Urinary bladder (tissue), 4 donors: ENCODE results near the gene GABRB3. TPM values are rescaled to one million over a fixed set of nuclear protein-coding genes. Genes with fewer than 3 reads are reported as not detected.

Experiments
- DNase-seq: peaks from one replicate; pipeline ENCODE4 v3.0.0-alpha.2; 2015; ENCODE audit errors: extremely low spot score
- H3K27ac ChIP-seq: one replicate; pipeline ENCODE4 v1.5.1; 2013; ENCODE audit warnings: low read depth, mild to moderate bottlenecking, moderate library complexity
- H3K36me3 ChIP-seq: one replicate; pipeline ENCODE4 v1.6.1; 2013; ENCODE audit warnings: mild to moderate bottlenecking, moderate library complexity; ENCODE audit not compliant: insufficient read depth
- H3K4me1 ChIP-seq: one replicate; pipeline ENCODE4 v1.6.1; 2013; ENCODE audit warnings: mild to moderate bottlenecking, moderate library complexity; ENCODE audit not compliant: insufficient read depth
- H3K4me3 ChIP-seq: one replicate; pipeline ENCODE4 v1.5.1; 2013; ENCODE audit warnings: low read depth, low read length
- WGBS: extraction: QIAGEN DNeasy Blood & Tissue Kit; methylation state at CpG from one replicate; pipeline ENCODE4 v1.1.7; 2013; 5-methylcytosine and 5-hydroxymethylcytosine counted together
- polyA plus RNA-seq: library from polyadenylated mRNA; stranded (reverse); fragments of 200-250 nt; gene quantifications from one replicate; pipeline ENCODE4 v1.2.3, GENCODE V29; 2013
- total RNA-seq: library from RNA; depleted of rRNA; stranded (reverse); fragments of >200 nt; gene quantifications from one replicate; pipeline ENCODE4 v1.2.3, GENCODE V29; 2014
- donor health status: healthy with polysubstance abuse.
- donor health status: healthy.

The GABRB3 gene
- total and polyA plus RNA-seq, 2 donors = 2.3 to 2.5 TPM

DNA sequence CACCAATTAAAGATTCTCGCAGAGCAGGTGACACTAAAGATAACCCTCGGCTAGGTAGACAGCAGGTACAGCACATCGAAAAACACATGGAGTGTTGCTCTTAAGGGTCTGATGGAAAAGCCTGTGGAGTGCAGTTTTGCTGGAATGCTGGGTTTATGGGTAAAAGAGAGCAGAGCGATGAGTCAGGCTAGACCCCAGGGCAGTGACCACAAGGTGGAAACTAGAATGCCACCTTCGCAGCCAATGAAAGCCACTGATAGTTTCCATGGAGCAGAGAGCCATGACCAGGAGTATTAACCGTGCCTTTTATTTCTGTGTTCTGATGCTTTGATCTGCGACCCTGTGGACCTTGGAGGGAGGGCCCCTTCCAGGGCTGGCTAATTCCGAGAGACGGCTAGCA is 149.8 kb downstream of the GABRB3 start:
- Histone ChIP-seq H3K36me3 (no peaks in the 10 kb centered on the region), H3K4me3 (no peak overlapping the region), H3K4me1 (no peaks in the 10 kb centered on the region), H3K27ac (no peak overlapping the region)
- 81% methylated on average over 9 of the region's 9 CpGs for WGBS
- no peak for DNase-seq

DNA sequence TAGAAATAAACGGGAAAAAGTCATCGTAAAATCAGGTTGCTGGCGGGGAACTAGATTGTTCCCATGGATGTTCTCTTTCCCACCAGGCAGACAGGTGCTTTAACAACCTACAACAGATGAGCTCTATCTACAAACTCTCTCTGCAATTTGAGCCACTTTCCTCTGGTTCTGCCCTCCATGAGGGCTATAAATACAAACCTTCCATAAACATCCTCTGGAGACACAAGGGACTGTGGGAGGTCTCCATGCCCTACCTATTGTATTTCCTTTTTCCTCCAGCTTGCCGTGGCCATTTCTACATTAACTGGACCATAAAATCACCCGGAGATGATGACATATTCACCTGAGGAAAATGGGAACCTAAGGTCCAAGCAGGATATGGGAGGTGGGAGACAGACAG is 151.1 kb downstream of the GABRB3 start:
- no peaks in the 10 kb centered on the region for H3K4me1 ChIP-seq
- H3K36me3 ChIP-seq = no peaks in the 10 kb centered on the region
- WGBS = 29% methylated on average over 5 of the region's 5 CpGs
- H3K4me3 ChIP-seq = no peak overlapping the region
- no peak for DNase-seq
- H3K27ac ChIP-seq = no peak overlapping the region

DNA sequence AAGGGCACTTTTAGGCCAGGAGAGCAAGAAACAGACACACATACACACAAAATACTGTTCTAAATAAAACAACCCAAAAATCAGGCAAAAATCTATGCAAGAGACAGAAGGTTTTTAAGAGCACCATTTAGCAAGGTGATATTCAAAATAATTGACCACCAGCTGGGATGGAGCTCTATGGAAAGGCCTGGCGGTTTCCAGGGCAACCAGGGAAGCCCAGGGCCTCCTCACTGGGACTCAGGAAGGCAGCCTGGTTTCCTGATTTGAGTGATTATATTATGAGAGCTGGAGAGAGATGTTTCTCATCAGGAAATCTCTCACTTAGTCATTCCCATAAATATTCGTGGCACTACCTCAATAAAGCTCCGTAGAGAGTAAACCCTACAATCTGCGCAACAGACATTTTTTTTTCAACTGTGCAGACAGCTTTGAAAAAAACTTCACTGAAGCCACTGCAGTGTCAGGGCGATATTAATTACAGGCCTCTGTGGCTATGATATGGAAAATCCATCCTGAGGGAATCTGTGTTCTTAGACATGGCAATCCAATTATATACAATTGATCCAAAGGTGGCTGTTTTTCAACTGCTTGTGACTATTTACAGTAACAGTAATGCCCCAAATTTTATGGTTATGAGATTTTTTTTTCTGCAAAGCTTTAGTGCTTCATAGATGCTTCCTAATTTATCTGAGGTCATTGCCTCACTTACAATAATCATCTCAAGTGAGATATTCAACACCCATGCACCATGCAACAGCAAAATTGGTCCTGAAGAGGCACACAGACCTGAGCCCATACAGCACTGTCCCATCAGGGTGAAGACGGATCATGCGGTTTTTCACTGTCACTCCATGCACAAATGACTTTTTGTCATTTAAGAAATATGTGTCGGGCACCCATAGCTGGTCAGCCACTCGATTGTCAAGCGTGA is 152.1 kb downstream of the GABRB3 start:
- Histone ChIP-seq H3K27ac (no peak overlapping the region), H3K4me1 (no peaks in the 10 kb centered on the region), H3K4me3 (no peak overlapping the region), H3K36me3 (no peaks in the 10 kb centered on the region)
- WGBS = 67% methylated on average over 10 of the region's 10 CpGs
- DNase-seq = no peak

DNA sequence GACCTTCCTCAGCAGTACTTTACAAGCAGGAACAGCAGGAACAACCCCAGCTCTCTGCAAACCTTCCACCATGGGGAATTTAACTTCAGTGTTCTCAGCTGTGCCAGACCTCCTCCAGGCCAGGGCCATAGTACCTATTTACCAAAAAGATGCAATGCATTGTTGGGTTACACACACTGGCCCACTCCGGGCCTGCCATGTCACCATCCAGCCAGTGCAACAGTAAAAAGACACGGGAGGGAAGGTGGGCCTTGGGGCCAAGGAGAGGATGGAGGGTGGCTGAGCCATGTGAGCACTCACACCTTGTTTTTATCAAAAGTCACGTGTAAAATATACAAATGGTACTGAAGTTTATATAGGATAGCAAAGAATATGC is 157.0 kb downstream of the GABRB3 start:
- WGBS = 72% methylated on average over 3 of the region's 3 CpGs
- no peaks in the 10 kb centered on the region for H3K36me3 ChIP-seq
- no peak overlapping the region for H3K27ac ChIP-seq
- H3K4me1 ChIP-seq = no peaks in the 10 kb centered on the region
- no peak for DNase-seq
- no peak overlapping the region for H3K4me3 ChIP-seq

DNA sequence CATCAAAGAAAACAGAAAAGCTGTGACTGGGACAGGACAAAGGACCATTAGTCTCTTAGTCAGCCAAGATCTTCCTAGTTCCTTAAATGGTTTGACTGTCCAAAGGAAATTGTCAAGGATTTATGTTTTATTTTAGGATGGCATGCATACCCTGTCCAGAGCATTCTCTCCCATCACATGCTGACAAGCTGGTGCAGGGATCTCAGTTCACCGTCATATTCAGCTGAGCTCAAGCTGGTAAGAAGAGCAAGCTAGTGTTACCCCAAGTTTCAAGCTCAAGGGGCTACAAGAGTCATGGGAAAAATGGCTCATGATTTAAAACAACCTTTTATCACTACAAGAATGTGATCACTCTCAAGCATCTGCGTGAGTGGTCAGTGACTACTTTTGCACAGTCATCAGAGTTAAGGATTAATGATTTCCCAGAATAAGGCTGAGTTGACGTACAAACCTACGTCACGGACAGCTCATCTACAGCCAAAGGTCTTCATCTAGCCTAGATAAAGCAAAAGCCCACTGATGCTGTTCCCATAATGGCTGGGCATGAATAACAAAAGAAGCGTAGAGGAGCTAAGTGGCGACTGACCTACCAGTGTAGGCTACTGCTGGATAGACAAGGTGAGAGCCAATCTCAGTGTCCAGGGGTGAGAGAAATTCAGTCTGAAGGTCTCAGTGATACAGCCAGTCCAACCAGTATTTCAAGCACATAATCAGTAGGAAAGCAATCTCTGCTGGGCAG is 157.5 kb downstream of the GABRB3 start:
- no peaks in the 10 kb centered on the region for H3K36me3 ChIP-seq

DNA sequence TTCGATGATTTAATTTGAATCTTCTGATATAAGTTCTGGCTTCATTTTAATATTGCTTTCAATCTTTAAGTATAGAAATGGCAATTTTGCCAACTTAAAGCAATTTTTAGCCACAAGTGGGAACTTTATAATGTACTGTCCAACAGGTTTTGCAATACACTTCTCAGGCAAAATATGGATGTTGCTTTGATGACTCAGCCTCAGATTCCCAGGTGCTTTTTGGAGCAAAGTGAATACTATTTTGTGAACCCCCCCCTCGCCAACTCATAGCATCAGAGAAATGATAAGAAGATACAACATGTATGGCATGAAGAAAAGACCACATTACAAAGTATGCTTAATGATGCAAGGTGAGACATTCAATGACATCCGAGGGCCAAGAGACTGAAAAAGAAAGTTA is 158.1 kb downstream of the GABRB3 start:
- no peaks in the 10 kb centered on the region for H3K36me3 ChIP-seq
- no peaks in the 10 kb centered on the region for H3K4me1 ChIP-seq
- H3K4me3 ChIP-seq = no peak overlapping the region
- 74% methylated on average over 3 of the region's 3 CpGs for WGBS
- DNase-seq = no peak
- no peak overlapping the region for H3K27ac ChIP-seq

More for the DNA sequence above, 157.5 kb downstream of the GABRB3 start:
- DNase-seq = no peak
- Histone ChIP-seq H3K27ac (no peak overlapping the region), H3K4me1 (no peaks in the 10 kb centered on the region), H3K4me3 (no peak overlapping the region)
- 88% methylated on average over 7 of the region's 7 CpGs for WGBS

DNA sequence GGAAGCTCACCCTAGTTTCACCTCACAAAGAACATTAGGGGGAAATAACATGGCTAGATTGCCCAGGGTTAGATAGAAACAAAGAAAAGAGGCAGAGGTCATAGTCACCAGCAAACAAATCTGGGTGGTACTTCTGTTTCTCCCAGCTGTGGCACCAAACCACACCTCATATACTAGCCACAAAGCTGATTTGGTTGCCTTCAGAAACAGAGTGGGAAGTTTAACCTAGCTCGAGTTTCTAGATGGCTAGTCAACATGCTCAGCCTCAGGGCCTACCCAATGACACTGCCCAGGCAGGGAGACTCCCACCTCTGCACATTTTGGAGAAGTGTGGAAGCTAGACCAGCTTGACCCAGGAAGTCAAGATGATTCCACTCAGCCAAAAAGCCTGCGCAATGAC is 174.2 kb downstream of the GABRB3 start:
- Histone ChIP-seq H3K4me3 (no peak overlapping the region), H3K4me1 (no peaks in the 10 kb centered on the region), H3K36me3 (no peaks in the 10 kb centered on the region), H3K27ac (no peak overlapping the region)
- no peak for DNase-seq
- WGBS = 52% methylated on average over 2 of the region's 2 CpGs

DNA sequence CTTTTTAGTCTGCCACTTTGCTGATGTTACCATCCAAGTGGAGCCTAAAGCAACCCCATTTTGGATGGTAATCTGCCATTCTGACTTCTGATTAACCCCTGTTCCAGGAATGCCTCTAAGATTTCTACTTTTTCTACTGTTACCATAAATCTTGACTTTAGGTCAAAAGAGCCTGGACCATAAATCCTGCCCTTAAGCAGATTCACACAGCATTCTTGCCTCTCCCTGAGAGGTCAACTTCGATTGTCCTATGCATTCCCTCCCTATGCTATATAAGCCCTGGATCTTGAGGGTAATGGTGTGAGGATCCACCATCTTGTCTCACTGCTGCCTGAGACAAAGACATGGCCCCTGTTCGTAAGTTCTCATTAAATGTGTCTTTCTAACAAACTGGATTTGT is 177.3 kb downstream of the GABRB3 start:
- 54% methylated on average over 2 of the region's 2 CpGs for WGBS
- no peak for DNase-seq
- Histone ChIP-seq H3K36me3 (no peaks in the 10 kb centered on the region), H3K4me3 (no peak overlapping the region), H3K4me1 (no peaks in the 10 kb centered on the region), H3K27ac (no peak overlapping the region)

DNA sequence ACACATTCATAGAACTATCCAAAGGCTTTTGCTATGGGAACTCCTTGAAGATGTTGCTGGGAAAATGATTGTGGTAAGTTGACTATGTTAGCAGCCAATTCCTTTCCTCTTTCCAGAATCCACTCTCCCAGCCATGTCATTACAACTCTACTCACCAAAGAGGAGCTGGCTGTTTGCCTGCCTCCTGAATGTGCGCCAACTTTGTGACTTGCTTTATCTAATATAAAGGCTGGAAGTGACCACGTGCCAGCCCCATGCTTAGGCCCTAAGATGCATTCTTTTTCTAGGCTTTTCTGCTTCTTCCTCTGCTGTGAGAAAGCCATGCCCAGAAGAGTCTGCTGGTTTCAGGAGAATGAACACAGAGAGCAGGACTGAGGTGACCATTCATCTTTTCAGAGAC is 182.2 kb downstream of the GABRB3 start:
- Histone ChIP-seq H3K4me3 (no peak overlapping the region), H3K27ac (no peak overlapping the region), H3K36me3 (no peaks in the 10 kb centered on the region), H3K4me1 (no peaks in the 10 kb centered on the region)
- WGBS = 62% methylated on average over 2 of the region's 2 CpGs
- DNase-seq = no peak

DNA sequence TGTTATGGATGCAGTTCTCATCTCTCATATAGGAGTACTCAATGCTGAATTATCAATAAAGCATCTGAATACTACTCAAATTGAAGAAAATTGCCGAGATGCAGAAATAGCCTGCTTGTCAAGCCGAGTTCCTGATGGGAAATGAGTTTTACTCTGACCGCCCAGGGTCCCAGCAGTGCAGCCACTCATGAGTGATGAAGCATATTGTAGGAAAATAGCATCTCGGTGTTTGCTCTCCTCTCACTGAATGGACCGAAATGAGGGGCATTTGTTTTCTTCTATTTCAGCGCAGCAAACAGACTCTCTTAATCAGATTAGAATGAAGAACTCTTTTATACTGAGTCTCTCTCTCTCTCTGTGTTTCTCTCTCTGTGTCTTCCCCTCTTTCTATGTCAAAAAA is 190.0 kb downstream of the GABRB3 start:
- H3K36me3 ChIP-seq = no peaks in the 10 kb centered on the region
- H3K27ac ChIP-seq = no peak overlapping the region
- DNase-seq = no peak
- no peaks in the 10 kb centered on the region for H3K4me1 ChIP-seq
- 85% methylated on average over 6 of the region's 6 CpGs for WGBS
- H3K4me3 ChIP-seq = no peak overlapping the region

DNA sequence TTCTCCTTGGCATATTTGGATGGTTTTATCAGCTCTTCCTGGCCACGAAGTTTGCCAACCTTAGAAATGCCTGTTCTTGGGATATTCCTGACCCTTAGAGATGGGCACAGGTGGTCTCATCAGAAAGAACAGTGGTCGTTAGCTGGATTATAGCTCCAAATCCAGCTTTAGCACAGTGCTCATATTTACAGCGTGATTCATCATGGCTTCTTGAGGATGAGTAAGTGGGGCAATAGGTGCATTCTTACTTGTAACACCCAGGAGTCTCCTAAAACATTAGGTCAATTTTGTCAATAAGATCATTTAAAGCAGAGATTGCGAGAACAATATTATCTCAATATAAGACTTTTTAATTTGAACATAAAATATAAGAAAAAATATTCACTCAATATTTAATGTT is 191.9 kb downstream of the GABRB3 start:
- Histone ChIP-seq H3K36me3 (no peaks in the 10 kb centered on the region), H3K4me3 (no peak overlapping the region), H3K4me1 (no peaks in the 10 kb centered on the region), H3K27ac (no peak overlapping the region)
- WGBS = 74% methylated on average over 4 of the region's 4 CpGs
- no peak for DNase-seq

DNA sequence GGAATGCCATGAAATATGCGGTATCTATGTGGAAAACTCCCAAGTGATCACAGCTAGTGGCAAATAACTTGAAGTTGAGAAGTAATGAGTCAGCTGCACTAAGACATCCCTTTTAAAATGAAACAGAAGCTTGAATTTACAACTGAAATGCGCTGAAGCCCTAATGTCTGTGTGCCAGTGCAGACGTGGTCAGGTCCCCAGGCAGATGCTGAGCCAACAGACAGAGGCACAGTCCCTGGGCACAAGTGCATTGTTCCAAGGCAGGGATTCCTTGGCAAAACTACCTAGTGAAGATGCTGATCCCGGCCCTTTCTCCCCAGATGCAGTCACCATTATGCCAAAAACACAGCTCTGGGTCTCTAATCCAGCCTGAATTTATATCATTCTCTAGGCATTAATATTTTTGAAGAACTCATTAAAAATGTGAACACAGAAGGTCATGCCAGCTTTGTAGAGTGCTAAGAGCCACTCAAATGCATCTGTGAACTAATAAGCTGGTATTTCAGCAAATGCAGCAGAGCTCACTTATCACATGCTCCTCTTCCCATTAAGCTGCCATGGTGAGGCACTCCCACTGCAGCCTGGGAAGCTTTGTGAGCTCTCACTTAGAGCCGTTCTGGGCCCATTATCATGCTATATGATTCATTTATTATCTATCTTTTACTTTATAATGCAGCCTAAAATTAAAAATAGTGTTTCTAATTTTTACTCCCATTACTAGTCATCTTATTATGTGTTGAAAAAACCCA is 200.1 kb downstream of the GABRB3 start:
- H3K4me1 ChIP-seq = no peaks in the 10 kb centered on the region
- H3K4me3 ChIP-seq = no peak overlapping the region
- DNase-seq = no peak
- no peaks in the 10 kb centered on the region for H3K36me3 ChIP-seq
- no peak overlapping the region for H3K27ac ChIP-seq
- WGBS = 71% methylated on average over 5 of the region's 5 CpGs

DNA sequence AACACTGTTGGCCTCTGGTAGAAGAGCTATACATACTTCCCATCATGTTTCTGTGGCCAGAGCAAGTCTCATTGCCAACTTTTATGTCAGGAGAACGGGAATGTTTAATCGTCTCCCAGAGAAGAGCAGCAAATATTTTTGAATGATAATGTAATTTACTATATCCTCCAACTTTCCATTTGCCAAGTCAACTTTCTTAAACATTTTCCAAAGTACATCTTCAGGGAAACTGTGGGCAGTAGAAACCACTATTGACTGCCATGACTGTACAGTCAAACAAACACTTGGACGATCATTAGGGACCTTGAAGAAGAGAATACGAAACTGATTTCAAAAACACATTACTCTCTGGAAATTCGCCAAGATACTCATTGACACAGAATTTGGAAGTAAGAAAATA is 201.5 kb downstream of the GABRB3 start:
- whole genome bisulfite sequencing = 78% methylated on average over 5 of the region's 5 CpGs
- DNase-seq = no peak

More for the DNA sequence above, 201.5 kb downstream of the GABRB3 start:
- H3K4me1 ChIP-seq = no peaks in the 10 kb centered on the region
- H3K36me3 ChIP-seq = no peaks in the 10 kb centered on the region
- H3K27ac ChIP-seq = no peak overlapping the region
- H3K4me3 ChIP-seq = no peak overlapping the region
